HT1080 (cell line): ENCODE measurements around the gene NDUFS8. TPM values are rescaled to one million over a fixed set of nuclear protein-coding genes. Genes with fewer than 3 reads are reported as not detected.

Experiments
- DNase-seq: peaks from one replicate; pipeline ENCODE4 v3.0.0-alpha.2; 2015; ENCODE audit warnings: low read depth
- total RNA-seq: library from RNA; depleted of rRNA; stranded (reverse); fragments of >200 nt; shearing (Covaris generic); gene quantifications from 2 replicates; pipeline ENCODE4 v1.2.3, GENCODE V29; 2014

NDUFS8 gene
- total RNA-seq, 1 experiment from 2014 or later = 304 TPM

- DNase-seq = no peak
These were observed 27.3 kb upstream of the NDUFS8 start for GRCh38 chr11:68002938-68003845.

- DNase-seq = peak; percentile 78
These were observed 26.5 kb upstream of the NDUFS8 start, which contains the start of gene UNC93B1 for GRCh38 chr11:68003846-68004550. UNC93B1 (minus strand) TSS chr11:68004097; CDS start chr11:68004043, 54 bp downstream.

DNA sequence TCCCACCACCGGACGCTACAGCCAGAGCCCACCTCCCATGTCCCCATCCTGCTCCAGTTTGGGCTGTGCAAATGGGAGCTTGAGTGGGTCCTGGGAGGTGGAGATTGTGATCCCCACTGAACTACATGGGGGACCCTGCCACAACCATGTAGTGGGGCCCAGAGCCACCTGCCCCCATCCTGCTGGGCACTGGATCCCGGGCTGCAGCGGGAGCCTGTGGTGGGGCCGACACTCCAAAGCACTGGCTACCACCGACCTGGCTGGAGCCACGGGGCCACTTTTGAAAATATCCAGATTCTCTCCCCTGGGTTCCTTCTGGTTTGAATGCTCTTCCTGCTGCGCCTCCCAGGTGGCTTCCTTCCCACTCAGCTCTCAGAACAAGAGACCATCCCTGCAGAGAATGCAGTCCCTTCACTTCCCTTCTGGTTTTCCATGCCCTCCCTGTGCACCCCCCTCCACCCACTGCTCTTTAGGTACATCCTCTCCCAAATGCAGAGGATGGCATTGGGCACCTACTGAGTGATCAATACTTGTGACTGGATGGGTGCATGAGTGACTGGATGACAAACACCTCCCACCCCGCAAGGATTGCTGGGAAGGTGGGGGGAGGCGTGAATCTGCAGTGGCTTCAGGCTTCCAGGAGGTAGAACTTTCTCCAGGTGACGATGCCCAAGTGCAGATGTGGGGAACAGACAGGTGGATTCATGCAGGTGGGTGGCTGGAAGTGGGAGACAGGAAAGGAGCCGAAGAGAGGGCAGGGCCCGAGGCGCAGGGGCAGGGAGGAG, 25.7 kb upstream of the NDUFS8 start:
- DNase-seq = no peak

DNA sequence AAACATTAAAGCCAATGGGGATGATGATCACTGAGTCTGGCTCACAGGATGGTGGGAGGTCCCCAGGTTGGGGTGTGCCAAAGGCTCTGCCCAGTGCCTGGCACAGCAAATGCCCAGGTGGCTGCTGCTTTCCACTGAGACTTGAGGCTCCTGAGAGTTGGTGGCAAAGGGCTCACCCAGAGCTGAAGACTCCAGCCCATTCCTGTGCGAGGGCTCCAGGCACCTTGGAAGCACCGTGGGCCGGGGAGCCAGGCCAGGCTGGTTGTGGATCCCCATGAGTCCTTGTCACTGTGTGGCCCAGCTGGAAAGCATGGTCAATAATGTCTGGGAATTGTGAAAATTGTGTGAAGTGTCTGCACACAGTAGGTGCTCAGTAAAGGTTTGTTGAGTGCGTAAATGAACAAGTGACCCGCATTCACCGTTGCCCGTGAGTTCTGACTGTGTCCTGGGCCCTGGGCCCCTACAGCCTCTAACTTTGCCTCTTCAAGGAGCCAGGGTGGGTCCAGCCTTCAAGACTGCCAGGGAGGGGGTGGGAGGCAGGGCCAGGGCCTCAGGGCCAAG, 23.8 kb upstream of the NDUFS8 start:
- no peak for DNase-seq

DNA sequence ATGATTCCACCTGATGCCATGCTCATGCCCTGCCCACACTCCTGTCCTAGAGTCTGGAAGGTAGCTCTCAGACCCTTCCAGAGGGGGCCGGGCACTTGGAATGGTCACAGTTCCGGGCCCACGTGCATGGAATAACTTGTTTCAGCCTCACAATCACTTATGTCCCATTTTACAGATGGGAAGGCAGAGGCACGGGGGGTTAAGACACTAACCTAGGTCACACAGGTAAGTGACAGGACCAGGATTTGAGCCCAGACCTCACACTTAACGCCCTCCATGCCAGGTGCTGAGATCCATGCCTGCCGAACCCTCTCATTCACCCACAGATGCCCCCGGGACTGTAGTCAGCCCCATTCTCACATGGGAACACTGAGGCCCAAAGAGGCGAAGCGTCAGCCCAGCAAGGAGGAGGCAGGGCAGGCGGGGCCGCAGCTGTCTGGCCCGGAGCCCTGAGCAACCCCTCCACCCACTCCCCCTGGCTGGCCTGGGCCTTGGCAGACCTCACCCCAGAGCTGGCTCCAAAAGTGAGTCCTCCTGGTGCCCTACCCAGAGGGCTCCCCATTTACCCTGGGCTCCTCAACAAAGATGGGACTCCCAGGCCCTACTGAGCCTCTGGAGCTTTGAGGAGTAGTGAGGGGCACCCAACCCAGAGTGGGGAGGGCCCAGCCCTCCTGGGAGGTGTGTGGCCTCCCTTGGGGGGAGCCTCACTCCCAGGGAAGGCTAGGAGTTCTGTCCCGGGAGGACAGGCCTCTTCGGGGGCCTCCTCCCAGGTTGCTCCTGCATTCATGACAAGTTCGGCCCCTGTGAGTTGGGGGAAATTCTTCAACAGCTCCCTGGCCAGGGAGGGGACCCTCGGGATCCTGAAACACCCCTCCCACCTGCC, 22.7 kb upstream of the NDUFS8 start:
- no peak for DNase-seq

GRCh38 chr11:68008381-68009337, 21.8 kb upstream of the NDUFS8 start:
- DNase-seq = no peak

DNA sequence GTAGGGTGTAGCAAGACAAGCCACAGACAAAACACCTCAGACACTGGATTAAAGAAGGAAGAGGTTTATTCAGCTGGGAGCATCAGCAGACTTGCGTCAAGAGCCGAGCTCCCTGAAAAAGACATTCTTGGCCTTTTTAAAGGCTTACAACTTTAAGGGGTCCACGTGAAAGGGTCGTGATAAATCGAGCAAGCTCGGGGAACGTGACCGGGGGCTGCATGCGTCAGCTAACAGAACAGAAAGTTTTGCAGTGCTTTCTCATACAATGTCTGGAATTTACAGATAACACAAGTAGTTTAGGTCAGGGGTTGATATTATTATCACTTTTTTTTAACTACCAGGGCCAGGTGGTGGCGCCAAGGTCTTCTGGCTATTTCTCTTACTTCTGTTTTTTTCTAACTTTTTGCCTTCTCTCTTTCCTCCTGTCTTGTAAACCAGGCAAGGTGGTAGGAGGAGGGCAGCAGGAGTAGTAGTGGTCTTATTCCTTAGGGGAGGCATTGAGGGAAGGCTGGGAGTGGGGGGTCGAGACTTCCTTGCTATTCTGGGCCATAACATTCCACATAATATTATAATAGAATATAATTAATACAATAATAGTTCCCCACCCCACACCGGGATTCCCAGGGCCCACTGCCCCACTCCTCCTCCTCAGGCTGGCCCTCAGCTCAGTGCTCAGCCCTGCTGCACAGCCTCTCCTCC, 20.9 kb upstream of the NDUFS8 start:
- peak; percentile 80 for DNase-seq

- peak; percentile 94 for DNase-seq
These were observed 20.1 kb upstream of the NDUFS8 start, which contains the start of gene ALDH3B1 for GRCh38 chr11:68010090-68011041. ALDH3B1 (plus strand) TSS chr11:68010327; CDS start chr11:68015298, 4,971 bp downstream.

DNA sequence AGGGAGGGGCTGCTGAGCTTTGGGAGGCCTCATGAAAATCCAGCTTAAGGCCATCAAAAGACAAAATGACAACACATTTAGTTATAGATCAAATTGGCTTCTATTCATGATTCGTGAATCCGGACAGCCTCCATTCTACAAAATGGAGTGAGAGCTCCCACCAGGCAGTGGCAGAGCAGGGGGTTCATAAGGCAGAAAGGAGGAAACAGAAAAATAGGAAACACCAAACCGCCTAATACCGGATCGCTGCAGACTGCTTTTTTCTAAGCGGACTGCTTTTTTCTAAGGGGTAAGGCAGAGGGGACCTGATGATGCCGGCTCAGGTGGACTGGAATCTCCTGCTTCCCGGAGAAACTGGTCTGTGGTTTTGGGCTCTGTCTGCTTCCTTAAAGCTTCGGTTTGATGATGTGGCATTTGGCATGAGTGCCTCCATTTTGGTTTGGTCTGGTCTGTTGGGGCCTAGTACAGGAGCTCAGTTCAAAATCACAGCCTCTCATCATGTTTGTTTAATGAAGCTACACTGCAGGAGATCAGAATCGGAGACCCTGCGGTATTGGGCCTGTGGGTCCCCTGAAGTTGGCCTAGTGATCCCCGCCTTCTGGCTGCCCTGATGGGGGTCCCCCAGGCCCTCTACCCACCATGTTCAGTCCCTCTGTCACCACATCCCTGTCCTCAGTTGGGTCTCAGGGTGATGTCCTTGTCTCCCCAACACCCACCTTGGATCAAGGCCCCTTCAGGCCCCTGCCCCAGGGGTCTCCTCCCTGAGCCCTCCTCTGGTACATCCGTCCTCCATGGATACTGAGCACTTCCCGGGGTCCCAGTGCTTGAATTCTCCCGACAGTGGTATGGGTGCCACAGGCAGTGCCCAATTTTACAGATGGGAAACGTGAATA, 19.2 kb upstream of the NDUFS8 start:
- no peak for DNase-seq

- no peak for DNase-seq
These were observed 18.2 kb upstream of the NDUFS8 start for GRCh38 chr11:68012044-68012842.

- DNase-seq = peak; percentile 96
These were observed 17.5 kb upstream of the NDUFS8 start for GRCh38 chr11:68012843-68013610.

GRCh38 chr11:68013611-68014156, 16.8 kb upstream of the NDUFS8 start:
- no peak for DNase-seq

DNA sequence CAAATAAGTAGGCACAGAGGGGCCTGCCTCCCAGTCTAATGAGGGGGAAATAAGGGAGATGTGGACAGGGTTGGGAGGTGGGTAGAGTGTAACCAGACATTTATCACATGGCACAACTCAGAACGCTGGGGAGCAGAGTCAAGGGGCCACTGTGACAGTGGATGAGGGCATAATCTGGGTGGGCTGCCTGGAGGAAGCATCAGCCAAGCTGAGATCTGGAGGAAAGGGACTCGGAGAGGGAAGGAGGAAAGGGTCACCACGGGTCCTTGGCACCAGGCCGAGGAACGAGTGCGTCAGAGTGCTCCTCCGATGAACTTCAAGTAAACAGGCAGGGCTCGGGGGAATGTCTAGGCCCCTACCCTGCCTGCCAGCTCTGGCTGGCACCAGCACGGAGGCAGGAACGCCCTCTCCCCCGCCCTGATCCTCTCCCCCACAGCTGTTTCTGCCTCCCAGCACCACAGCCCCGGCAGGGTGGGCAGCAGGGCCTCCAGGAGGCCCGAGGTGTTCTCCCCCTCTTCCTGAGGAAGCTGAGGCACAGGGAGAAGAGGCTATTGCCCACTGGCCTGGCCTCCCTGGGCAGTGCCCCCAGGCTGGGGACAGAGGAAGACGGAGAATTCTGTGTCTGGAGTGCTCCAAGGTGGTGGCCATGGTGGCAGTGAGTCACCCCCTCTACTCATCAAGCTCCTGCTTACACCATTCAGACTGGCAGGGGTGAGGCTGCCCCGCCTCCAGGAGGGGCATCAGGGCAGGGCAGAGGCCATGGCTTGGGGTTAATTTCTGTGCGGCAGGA, 16.1 kb upstream of the NDUFS8 start:
- peak; percentile 97 for DNase-seq
